ENCODE results near the gene EEF2.

The EEF2 gene

GRCh38 chr19:3986260-3987041, 1.2 kb upstream of the EEF2 start:
- no peaks in the 10 kb centered on the region for H3K9me3 Mint-ChIP-seq
- peak overlapping the region; percentile 24 to 97 (median 92) for H3K27ac Mint-ChIP-seq
- peak; percentile 59 to 64 (median 63) for TF ChIP-seq CTCF (IDR thresholded peaks at IDR 0.05; ENCODE audit: unreplicated experiment in 3 of 3)
- peaks cover 46% of the 10 kb centered on the region for H3K4me1 Mint-ChIP-seq
- peaks cover 4% of the 10 kb centered on the region for H3K27me3 Mint-ChIP-seq (ENCODE audit: low read depth)
- peaks cover 31% of the 10 kb centered on the region for H3K36me3 Mint-ChIP-seq (ENCODE audit: low read depth)
- peak overlapping the region; percentile 99 to 100 (median 99) for H3K4me3 Mint-ChIP-seq

- H3K27ac Mint-ChIP-seq: peak overlapping the region; percentile 92 to 97 (median 93)
- peaks cover 35% of the 10 kb centered on the region for H3K36me3 Mint-ChIP-seq (ENCODE audit: low read depth)
- H3K9me3 Mint-ChIP-seq: no peaks in the 10 kb centered on the region
- H3K4me3 Mint-ChIP-seq: peak overlapping the region; percentile 99 to 100 (median 99)
- TF ChIP-seq CTCF (IDR thresholded peaks at IDR 0.05; ENCODE audit: unreplicated experiment in 3 of 3): no peak
- H3K27me3 Mint-ChIP-seq (ENCODE audit: low read depth): peaks cover 4% of the 10 kb centered on the region
- H3K4me1 Mint-ChIP-seq: peaks cover 46% of the 10 kb centered on the region
These were observed 488 bp upstream of the EEF2 start for GRCh38 chr19:3985643-3986259.

GRCh38 chr19:3984584-3984907, 717 bp downstream of the EEF2 start:
- Mint-ChIP-seq H3K4me1 (peaks cover 41% of the 10 kb centered on the region), H3K27ac (peak overlapping the region; percentile 92 to 97 (median 93)), H3K36me3 (ENCODE audit: low read depth) (peaks cover 39% of the 10 kb centered on the region)

GRCh38 chr19:3983936-3984583, 1.2 kb downstream of the EEF2 start:
- Mint-ChIP-seq H3K27me3 (ENCODE audit: low read depth) (peaks cover 4% of the 10 kb centered on the region), H3K4me3 (peak overlapping the region; percentile 99 to 100 (median 99)), H3K36me3 (ENCODE audit: low read depth) (peaks cover 44% of the 10 kb centered on the region), H3K9me3 (no peaks in the 10 kb centered on the region), H3K4me1 (peaks cover 41% of the 10 kb centered on the region), H3K27ac (peak overlapping the region; percentile 92 to 97 (median 93))
- no peak for TF ChIP-seq CTCF (IDR thresholded peaks at IDR 0.05; ENCODE audit: unreplicated experiment in 3 of 3)

More at GRCh38 chr19:3984584-3984907, 717 bp downstream of the EEF2 start:
- TF ChIP-seq CTCF (IDR thresholded peaks at IDR 0.05; ENCODE audit: unreplicated experiment in 3 of 3): no peak
- no peaks in the 10 kb centered on the region for H3K9me3 Mint-ChIP-seq
- H3K4me3 Mint-ChIP-seq: peak overlapping the region; percentile 99 to 100 (median 99)
- H3K27me3 Mint-ChIP-seq (ENCODE audit: low read depth): peaks cover 4% of the 10 kb centered on the region

GRCh38 chr19:3983542-3983914, 1.7 kb downstream of the EEF2 start:
- peaks cover 4% of the 10 kb centered on the region for H3K27me3 Mint-ChIP-seq (ENCODE audit: low read depth)
- peak overlapping the region; percentile 99 to 100 (median 99) for H3K4me3 Mint-ChIP-seq
- H3K27ac Mint-ChIP-seq: peak overlapping the region; percentile 64 to 92 (median 69)
- H3K4me1 Mint-ChIP-seq: peaks cover 41% of the 10 kb centered on the region
- no peak for TF ChIP-seq CTCF (IDR thresholded peaks at IDR 0.05; ENCODE audit: unreplicated experiment in 3 of 3)
- H3K9me3 Mint-ChIP-seq: no peaks in the 10 kb centered on the region
- H3K36me3 Mint-ChIP-seq (ENCODE audit: low read depth): peaks cover 47% of the 10 kb centered on the region
